ENCODE results near the gene UNC13D. TPM values are rescaled to one million over a fixed set of nuclear protein-coding genes. Genes with fewer than 3 reads are reported as not detected.
A peak's percentile ranks its signal among the peaks of the same experiment; 100 is the strongest.
"Not testable (repeated sequence)": the region's sequence is repeated elsewhere in the genome, so short reads cannot be mapped to it uniquely, and the experiment has no call there.

Gene UNC13D
- total RNA-seq, 1 donor from 2014 or later: 4.7 TPM

DNA sequence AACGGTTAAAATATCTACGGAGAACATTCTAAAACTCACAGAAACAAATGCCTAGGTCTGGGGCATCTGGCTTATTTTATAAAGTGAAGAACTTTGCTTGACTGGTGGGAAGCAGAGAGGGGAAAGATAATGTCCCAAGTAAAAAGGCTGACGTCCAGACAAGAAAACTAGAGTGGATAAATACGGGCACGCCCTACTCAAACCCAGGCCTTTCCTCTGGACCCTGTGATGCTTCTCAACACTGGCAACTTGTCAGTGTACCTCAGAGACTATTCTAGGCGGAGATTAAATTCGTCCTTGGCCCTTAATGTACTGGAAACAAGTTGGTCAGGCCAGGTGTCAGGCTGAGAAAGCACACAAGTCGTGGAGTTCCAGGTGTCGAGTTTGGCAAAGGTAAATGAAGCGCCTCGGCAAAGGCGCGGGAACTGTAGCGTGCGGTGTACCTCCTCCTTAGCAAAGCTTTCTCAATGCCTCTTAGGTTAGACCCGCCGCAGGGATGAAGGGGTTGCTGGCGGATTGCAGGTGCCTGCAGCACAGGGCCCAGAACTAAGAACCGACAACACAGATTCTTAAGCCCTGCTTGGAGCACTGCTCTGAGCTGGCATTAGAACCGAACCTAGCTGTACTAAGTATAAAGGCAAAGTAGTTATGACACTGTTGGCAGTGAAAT, 60.3 kb downstream of the UNC13D start:
- Histone ChIP-seq H3K4me3 (ENCODE audit: low read depth, low read length) (peak overlapping the region; percentile 62), H3K27me3 (ENCODE audit: control insufficient read depth, insufficient read depth, low read length) (no peaks in the 10 kb centered on the region), H3K36me3 (ENCODE audit: control insufficient read depth, insufficient read depth, low read length) (peaks cover under 1% of the 10 kb centered on the region)
- TF ChIP-seq, protein P1, sequence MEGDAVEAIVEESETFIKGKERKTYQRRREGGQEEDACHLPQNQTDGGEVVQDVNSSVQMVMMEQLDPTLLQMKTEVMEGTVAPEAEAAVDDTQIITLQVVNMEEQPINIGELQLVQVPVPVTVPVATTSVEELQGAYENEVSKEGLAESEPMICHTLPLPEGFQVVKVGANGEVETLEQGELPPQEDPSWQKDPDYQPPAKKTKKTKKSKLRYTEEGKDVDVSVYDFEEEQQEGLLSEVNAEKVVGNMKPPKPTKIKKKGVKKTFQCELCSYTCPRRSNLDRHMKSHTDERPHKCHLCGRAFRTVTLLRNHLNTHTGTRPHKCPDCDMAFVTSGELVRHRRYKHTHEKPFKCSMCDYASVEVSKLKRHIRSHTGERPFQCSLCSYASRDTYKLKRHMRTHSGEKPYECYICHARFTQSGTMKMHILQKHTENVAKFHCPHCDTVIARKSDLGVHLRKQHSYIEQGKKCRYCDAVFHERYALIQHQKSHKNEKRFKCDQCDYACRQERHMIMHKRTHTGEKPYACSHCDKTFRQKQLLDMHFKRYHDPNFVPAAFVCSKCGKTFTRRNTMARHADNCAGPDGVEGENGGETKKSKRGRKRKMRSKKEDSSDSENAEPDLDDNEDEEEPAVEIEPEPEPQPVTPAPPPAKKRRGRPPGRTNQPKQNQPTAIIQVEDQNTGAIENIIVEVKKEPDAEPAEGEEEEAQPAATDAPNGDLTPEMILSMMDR (IDR thresholded peaks at IDR 0.05; ENCODE audit: insufficient read depth, low read length, severe bottlenecking): no peak
- DNase-seq (ENCODE audit: low read depth): no peak
- FAIRE-seq: no peak

DNA sequence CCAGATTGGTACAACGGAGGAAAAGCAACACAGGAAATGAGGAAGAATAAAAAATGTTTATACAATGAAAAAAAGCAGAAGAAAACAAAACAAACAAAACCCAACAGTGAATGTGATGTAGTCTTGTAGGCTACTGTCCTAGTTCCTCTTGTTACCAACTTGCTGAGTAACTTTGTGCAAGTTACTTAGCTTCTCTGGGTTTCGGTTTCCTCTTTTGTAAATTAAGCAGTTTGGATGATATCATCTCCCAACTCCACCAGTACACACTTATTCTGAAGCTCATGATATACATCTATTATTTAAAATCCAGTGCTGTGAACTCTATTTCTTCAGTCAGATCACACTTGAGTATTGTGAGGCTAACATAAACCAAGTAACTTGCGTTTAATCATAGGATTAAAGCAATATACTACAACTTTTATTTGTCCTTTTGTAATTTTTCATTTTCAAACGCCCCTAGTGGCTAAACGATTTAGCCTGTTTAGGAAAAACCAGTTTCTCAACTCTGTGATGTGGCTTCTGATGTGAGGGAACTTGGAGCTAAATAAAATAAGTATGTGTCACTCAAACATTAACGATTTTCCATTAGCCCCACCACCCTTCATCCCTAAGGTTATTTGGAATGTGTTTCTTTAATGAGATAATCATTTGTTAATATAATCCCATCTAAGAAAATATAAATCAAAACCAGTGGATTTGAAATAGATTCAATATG, 61.0 kb downstream of the UNC13D start:
- H3K36me3 ChIP-seq (ENCODE audit: control insufficient read depth, insufficient read depth, low read length): peaks cover 5% of the 10 kb centered on the region
- H3K27me3 ChIP-seq (ENCODE audit: control insufficient read depth, insufficient read depth, low read length): no peaks in the 10 kb centered on the region
- peak overlapping the region; percentile 4 for H3K4me3 ChIP-seq (ENCODE audit: low read depth, low read length)
- TF ChIP-seq, protein P1 (IDR thresholded peaks at IDR 0.05; ENCODE audit: insufficient read depth, low read length, severe bottlenecking): peak; percentile 55
- FAIRE-seq: no peak
- DNase-seq (ENCODE audit: low read depth): peak; percentile 87

DNA sequence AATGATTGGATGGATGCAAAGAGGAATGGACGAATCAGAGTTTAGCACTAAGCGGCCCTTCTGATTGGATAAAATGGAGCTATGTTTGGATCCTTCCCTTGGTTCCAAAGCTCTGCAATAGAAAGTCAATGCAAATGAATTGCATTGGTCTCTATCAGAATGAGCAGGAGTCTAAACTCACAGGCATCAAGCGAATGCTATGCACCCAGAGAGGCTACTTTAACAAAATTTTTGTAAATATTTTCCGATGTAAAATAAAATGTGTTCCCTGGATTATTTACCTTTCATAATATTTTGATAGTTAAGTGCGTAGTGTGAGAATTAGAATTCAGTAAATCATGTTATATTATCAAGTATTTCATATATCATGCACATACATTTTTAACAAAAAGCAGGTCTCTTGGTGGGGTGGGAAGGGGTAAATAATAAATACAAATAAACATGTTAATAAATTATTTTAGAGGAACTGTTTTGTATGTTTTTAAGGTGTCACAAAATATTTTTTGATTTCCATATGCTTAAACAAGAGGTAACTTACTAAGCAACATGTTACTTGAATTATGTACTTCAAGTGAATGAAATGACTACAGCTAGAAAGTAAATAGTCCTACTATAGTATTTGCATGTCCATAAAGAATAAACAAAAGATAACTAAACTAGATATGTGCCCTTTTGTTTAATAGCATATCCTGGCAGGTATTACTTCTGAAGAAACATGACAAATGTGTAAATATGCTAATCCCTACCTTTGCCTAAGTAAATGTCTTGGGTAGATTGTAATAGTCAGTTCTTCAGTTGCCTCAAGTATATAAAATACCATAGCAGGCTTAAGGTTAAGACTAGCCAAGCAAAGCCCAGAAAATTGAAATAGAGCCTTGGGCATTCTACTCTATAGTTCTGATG, 64.0 kb downstream of the UNC13D start:
- DNase-seq (ENCODE audit: low read depth): no peak
- H3K27me3 ChIP-seq (ENCODE audit: control insufficient read depth, insufficient read depth, low read length): no peaks in the 10 kb centered on the region
- H3K4me3 ChIP-seq (ENCODE audit: low read depth, low read length): peak overlapping the region; percentile 61
- FAIRE-seq: no peak
- TF ChIP-seq, protein P1 (IDR thresholded peaks at IDR 0.05; ENCODE audit: insufficient read depth, low read length, severe bottlenecking): no peak
- H3K36me3 ChIP-seq (ENCODE audit: control insufficient read depth, insufficient read depth, low read length): peaks cover 5% of the 10 kb centered on the region

DNA sequence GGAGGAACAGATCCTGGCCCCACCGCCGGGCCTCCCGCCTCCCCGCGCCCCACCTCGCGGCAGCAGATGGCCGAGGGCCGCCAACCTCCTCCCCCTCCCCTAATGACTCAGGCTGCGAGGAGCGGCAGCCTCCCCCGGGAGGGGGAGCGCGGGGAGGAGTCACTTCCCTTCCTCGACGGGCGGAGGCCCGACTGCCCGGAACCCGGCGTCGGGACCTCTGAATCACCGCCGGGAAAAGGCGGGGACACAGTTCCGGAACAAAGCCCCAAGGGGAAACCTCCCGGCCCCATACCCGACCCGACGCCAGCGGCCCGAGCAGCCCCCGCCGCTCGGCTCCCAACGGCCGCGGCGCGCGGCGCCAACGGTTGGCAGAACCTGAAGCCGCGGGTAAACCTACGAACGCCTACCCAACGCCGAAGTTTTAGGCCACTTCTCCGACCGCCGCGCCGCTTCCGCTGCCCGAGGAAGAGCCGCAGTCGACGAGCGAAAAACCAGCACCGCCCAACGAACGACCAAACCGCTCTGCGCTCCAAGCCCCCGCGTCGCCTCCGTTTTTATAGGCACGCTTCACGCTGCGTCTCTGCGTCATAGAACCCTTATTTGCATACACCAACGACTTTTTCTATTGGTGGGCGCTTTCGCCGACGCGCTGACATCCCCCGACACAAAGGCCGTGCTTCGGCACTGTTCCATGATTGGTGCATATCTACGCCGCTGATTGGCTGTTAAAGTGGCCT, 64.8 kb downstream of the UNC13D start:
- Histone ChIP-seq H3K4me3 (ENCODE audit: low read depth, low read length) (peak overlapping the region; percentile 61), H3K36me3 (ENCODE audit: control insufficient read depth, insufficient read depth, low read length) (peaks cover 5% of the 10 kb centered on the region), H3K27me3 (ENCODE audit: control insufficient read depth, insufficient read depth, low read length) (no peaks in the 10 kb centered on the region)
- peak; percentile 85 for FAIRE-seq
- TF ChIP-seq, protein P1 (IDR thresholded peaks at IDR 0.05; ENCODE audit: insufficient read depth, low read length, severe bottlenecking): no peak
- peak; percentile 99 for DNase-seq (ENCODE audit: low read depth)

DNA sequence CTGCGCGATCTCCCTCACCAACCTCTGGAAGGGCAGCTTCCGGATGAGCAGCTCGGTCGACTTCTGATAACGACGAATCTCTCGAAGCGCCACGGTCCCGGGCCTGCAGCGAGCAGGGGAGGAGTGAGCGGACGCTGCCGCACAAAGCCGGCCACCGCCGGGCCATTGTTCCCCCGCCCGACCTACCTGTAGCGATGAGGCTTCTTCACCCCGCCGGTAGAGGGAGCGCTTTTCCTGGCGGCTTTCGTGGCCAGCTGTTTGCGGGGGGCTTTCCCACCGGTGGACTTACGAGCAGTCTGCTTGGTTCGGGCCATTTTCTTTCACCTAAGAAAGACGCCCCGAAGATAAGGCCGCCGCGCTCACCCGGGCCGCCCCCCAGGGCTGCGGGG, 65.3 kb downstream of the UNC13D start:
- no peak for FAIRE-seq
- no peak for DNase-seq (ENCODE audit: low read depth)
- TF ChIP-seq, protein P1 (IDR thresholded peaks at IDR 0.05; ENCODE audit: insufficient read depth, low read length, severe bottlenecking): peak; percentile 74
- peak overlapping the region; percentile 61 for H3K4me3 ChIP-seq (ENCODE audit: low read depth, low read length)
- no peaks in the 10 kb centered on the region for H3K27me3 ChIP-seq (ENCODE audit: control insufficient read depth, insufficient read depth, low read length)
- peaks cover 5% of the 10 kb centered on the region for H3K36me3 ChIP-seq (ENCODE audit: control insufficient read depth, insufficient read depth, low read length)

DNA sequence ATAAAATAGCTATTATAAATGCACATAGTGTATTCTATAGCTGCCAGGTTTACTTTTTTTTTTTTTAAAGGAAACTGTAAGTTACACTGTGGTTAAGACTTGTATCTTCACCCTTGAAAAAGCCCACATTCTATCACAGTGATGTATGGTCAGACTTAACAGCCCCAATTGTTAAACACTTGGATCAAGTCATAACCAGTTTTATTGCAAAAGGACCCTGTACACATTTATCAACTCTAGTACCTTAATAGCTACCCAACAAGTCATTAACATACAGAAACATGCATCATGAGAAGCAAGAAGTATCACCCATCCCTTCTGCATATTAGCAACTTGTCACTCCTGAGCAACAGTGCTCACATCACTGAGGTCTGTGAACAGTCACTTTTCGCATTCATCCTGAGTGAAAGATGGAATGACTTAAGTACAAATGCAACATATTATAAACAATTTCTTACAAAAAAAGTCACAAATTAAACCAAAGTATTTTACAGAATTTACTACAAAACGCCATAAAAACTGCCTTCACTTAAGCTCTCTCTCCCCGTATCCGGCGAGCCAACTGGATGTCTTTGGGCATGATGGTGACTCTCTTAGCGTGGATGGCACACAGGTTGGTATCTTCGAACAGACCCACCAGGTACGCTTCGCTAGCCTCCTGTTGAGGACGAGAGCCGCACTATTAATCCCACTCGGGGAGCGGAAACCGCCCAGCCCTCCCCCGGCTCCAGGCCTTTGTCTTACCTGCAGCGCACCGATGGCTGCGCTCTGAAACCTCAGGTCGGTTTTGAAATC, 65.9 kb downstream of the UNC13D start:
- FAIRE-seq; DNase-seq (ENCODE audit: low read depth); H3K36me3 ChIP-seq (ENCODE audit: control insufficient read depth, insufficient read depth, low read length); H3K27me3 ChIP-seq (ENCODE audit: control insufficient read depth, insufficient read depth, low read length): not testable (repeated sequence)
- H3K4me3 ChIP-seq (ENCODE audit: low read depth, low read length): peak overlapping the region; percentile 61
